Epithelial cell of esophagus (primary cell): ENCODE data around the gene IMPDH2.

Experiments used
- DNase-seq: peaks from one replicate; pipeline ENCODE4 v3.0.0; 2010; ENCODE audit warnings: low read depth
- H3K4me3 ChIP-seq: 2 replicates; pipeline ENCODE4 v1.5.1; 2011; ENCODE audit warnings: mild to moderate bottlenecking, low read length, control low read depth
- CTCF ChIP-seq: IDR thresholded peaks from 2 replicates; pipeline ENCODE4 v1.5.1; 2011; ENCODE audit warnings: low read depth, mild to moderate bottlenecking, low read length, control low read depth, inconsistent platforms; ENCODE audit not compliant: insufficient read depth; ENCODE audit errors: missing control alignments

The IMPDH2 gene

GRCh38 chr3:48996640-48997039 is 32.6 kb downstream of the IMPDH2 start:
- no peak overlapping the region for H3K4me3 ChIP-seq
- TF ChIP-seq CTCF: no peak
- DNase-seq: no peak

DNA sequence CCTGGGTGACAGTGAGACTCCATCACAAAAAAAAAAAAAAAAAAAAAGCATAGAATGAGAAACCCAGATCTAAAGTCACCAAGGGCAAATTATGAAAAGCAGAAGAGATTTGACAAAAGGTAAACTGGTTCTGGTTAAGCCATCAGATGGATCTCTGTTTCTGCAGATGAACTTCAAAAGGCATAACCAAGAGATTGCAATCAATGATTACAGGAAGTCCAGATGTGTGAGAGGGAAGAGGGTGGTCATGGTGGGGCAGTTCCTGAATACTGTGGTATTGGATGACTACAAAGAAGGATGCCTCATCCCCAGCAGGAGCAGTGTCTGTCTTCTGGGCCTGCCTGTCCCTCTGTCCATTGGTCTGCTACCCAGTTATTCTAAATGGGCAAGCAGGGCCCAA is 35.4 kb downstream of the IMPDH2 start:
- H3K4me3 ChIP-seq: no peak overlapping the region
- no peak for TF ChIP-seq CTCF
- DNase-seq: no peak

GRCh38 chr3:48991851-48992545 is 37.2 kb downstream of the IMPDH2 start:
- peak overlapping the region; percentile 45 for H3K4me3 ChIP-seq
- DNase-seq: peak; percentile 50

DNA sequence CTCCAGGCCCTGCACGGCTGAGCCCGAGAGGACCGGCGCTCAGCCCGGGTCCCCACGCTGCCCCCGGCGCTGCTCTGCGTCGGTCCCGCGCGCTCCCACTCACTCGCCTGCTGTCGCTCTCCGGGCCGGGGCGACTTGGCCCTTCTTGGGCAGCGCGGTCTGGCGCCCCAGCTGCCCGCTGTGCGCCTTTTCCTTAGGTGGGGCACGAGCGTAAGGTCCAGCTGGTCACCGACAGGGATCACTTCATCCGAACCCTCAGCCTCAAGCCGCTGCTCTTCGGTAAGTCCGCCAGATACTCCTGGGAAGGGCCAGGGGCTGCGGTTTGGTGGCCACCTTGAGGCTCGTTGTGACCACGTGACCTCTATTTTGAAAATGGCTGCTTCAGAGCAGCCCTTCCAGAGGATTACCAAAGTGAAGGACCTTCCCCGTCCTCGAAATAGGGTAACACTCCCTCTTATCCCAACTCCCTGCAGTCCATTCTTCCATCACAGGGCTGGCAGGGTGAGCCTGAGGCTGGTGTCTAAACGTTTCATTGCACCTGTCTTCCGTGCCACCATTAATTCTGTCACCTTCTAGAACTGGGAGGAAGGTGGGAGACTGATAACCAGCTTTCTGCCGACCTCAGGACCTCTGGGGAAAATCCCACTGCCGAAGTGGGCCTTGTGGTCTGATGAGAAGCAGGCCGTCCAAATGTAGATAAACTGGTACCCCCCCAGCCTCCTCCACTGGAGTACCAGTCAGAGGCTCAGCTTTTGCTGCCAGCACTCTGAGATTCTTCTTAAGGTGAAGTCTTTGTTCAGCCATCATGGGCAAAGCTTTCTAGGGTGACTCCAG is 38.3 kb downstream of the IMPDH2 start:
- DNase-seq: no peak
- no peak for TF ChIP-seq CTCF
- peak overlapping the region; percentile 45 for H3K4me3 ChIP-seq

More at GRCh38 chr3:48991851-48992545, 37.2 kb downstream of the IMPDH2 start:
- no peak for TF ChIP-seq CTCF

GRCh38 chr3:48989796-48990635 is 39.2 kb downstream of the IMPDH2 start, which contains the start of gene P4HTM:
TSS of gene P4HTM (plus strand) at chr3:48990241. CDS start at chr3:48990257, 16 bp downstream.
- DNase-seq: peak; percentile 75
- H3K4me3 ChIP-seq: peak within 1 kb of the TSS; percentile 45
- TF ChIP-seq CTCF: peak; percentile 36

GRCh38 chr3:48989126-48989795 is 39.9 kb downstream of the IMPDH2 start:
- peak overlapping the region; percentile 45 for H3K4me3 ChIP-seq
- no peak for TF ChIP-seq CTCF
- no peak for DNase-seq
